ENCODE measurements around the gene TNFRSF18.

Gene TNFRSF18

GRCh38 chr1:1227386-1227785 lies 21.0 kb upstream of the TNFRSF18 start:
- H3K79me2 ChIP-seq (ENCODE audit: control insufficient read depth, low read length), result peaks cover 75% of the 10 kb centered on the region
- no peak for TF ChIP-seq CTCF (IDR thresholded peaks at IDR 0.05; ENCODE audit: low read depth, low read length, poor library complexity, severe bottlenecking)
- no peak for TF ChIP-seq EZH2phosphoT487 (IDR thresholded peaks at IDR 0.05; ENCODE audit: borderline replicate concordance, low read length)
- H4K20me1 ChIP-seq (ENCODE audit: control insufficient read depth, insufficient read depth, low read depth, low read length), result no peaks in the 10 kb centered on the region; the same call in 1 of the 2 replicates
- H3K36me3 ChIP-seq (ENCODE audit: control insufficient read depth, low read length), result peaks cover 77% of the 10 kb centered on the region
- H3K4me1 ChIP-seq (ENCODE audit: control insufficient read depth, low read length), result peaks cover 11% of the 10 kb centered on the region
- no peaks in the 10 kb centered on the region for H3K27me3 ChIP-seq (ENCODE audit: control insufficient read depth, low read length)
- no peaks in the 10 kb centered on the region for H3F3A ChIP-seq (ENCODE audit: control insufficient read depth, insufficient read depth)
- H3K27ac ChIP-seq (ENCODE audit: low read depth, low read length), result no peak overlapping the region
- H3K9me3 ChIP-seq (ENCODE audit: control insufficient read depth, insufficient read depth, low read length), result no peaks in the 10 kb centered on the region
- H3K4me3 ChIP-seq (ENCODE audit: low read length), result no peak overlapping the region
- no peaks in the 10 kb centered on the region for H3K9me2 ChIP-seq (replicated peaks; ENCODE audit: control insufficient read depth, low read length)
- H3K4me2 ChIP-seq (ENCODE audit: low read length), result no peak overlapping the region

- no peaks in the 10 kb centered on the region for H3F3A ChIP-seq (ENCODE audit: control insufficient read depth, insufficient read depth)
- no peaks in the 10 kb centered on the region for H3K9me3 ChIP-seq (ENCODE audit: control insufficient read depth, insufficient read depth, low read length)
- no peaks in the 10 kb centered on the region for H3K9me2 ChIP-seq (replicated peaks; ENCODE audit: control insufficient read depth, low read length)
- peaks cover 75% of the 10 kb centered on the region for H3K79me2 ChIP-seq (ENCODE audit: control insufficient read depth, low read length)
- H3K36me3 ChIP-seq (ENCODE audit: control insufficient read depth, low read length), result peaks cover 81% of the 10 kb centered on the region
- no peak for TF ChIP-seq EZH2phosphoT487 (IDR thresholded peaks at IDR 0.05; ENCODE audit: borderline replicate concordance, low read length)
- TF ChIP-seq CTCF (IDR thresholded peaks at IDR 0.05; ENCODE audit: low read depth, low read length, poor library complexity, severe bottlenecking), result no peak
- no peak overlapping the region for H3K4me2 ChIP-seq (ENCODE audit: low read length)
- no peaks in the 10 kb centered on the region; the same call in 1 of the 2 replicates for H4K20me1 ChIP-seq (ENCODE audit: control insufficient read depth, insufficient read depth, low read depth, low read length)
- no peaks in the 10 kb centered on the region for H3K27me3 ChIP-seq (ENCODE audit: control insufficient read depth, low read length)
- H3K27ac ChIP-seq (ENCODE audit: low read depth, low read length), result no peak overlapping the region
- no peak overlapping the region for H3K4me3 ChIP-seq (ENCODE audit: low read length)
- peaks cover 11% of the 10 kb centered on the region for H3K4me1 ChIP-seq (ENCODE audit: control insufficient read depth, low read length)
Measured at GRCh38 chr1:1226566-1227362, 20.4 kb upstream of the TNFRSF18 start.

- H3K36me3 ChIP-seq (ENCODE audit: control insufficient read depth, low read length), result peaks cover 79% of the 10 kb centered on the region
- H4K20me1 ChIP-seq (ENCODE audit: control insufficient read depth, insufficient read depth, low read depth, low read length), result no peaks in the 10 kb centered on the region; the same call in 1 of the 2 replicates
- H3K4me2 ChIP-seq (ENCODE audit: low read length), result no peak overlapping the region
- no peaks in the 10 kb centered on the region for H3F3A ChIP-seq (ENCODE audit: control insufficient read depth, insufficient read depth)
- no peak overlapping the region for H3K4me3 ChIP-seq (ENCODE audit: low read length)
- H3K27ac ChIP-seq (ENCODE audit: low read depth, low read length), result no peak overlapping the region
- H3K9me2 ChIP-seq (replicated peaks; ENCODE audit: control insufficient read depth, low read length), result no peaks in the 10 kb centered on the region
- H3K4me1 ChIP-seq (ENCODE audit: control insufficient read depth, low read length), result peaks cover 11% of the 10 kb centered on the region
- H3K79me2 ChIP-seq (ENCODE audit: control insufficient read depth, low read length), result peaks cover 66% of the 10 kb centered on the region
- no peaks in the 10 kb centered on the region for H3K9me3 ChIP-seq (ENCODE audit: control insufficient read depth, insufficient read depth, low read length)
- no peaks in the 10 kb centered on the region for H3K27me3 ChIP-seq (ENCODE audit: control insufficient read depth, low read length)
- TF ChIP-seq CTCF (IDR thresholded peaks at IDR 0.05; ENCODE audit: low read depth, low read length, poor library complexity, severe bottlenecking) (no peak), EZH2phosphoT487 (IDR thresholded peaks at IDR 0.05; ENCODE audit: borderline replicate concordance, low read length) (no peak)
Measured at GRCh38 chr1:1225913-1226312, 19.5 kb upstream of the TNFRSF18 start.

All from DOHH2 (cell line).